ENCODE data around the gene CACNA2D2. TPM values are rescaled to one million over a fixed set of nuclear protein-coding genes. Genes with fewer than 3 reads are reported as not detected.
A peak's percentile ranks its signal among the peaks of the same experiment; 100 is the strongest.

Gene CACNA2D2
- total and polyA plus RNA-seq, 2 of the 4 experiments (the other 2 are of a cell fraction): 0.15 TPM; not detected in 1

GRCh38 chr3:50357481-50357880 is 146.0 kb downstream of the CACNA2D2 start:
- TF ChIP-seq NFE2L2 (IDR thresholded peaks at IDR 0.05; ENCODE audit: low read depth, low read length): no peak
- no peak for TF ChIP-seq BHLHE40 (IDR thresholded peaks at IDR 0.05; ENCODE audit: low read depth, low read length)
- TF ChIP-seq MXI1 (IDR thresholded peaks at IDR 0.05; ENCODE audit: borderline replicate concordance, low read depth, low read length): no peak
- no peak for TF ChIP-seq SMC3 (IDR thresholded peaks at IDR 0.05; ENCODE audit: low read depth, low read length)
- TF ChIP-seq CEBPB (IDR thresholded peaks at IDR 0.05; ENCODE audit: low read depth, low read length): no peak
- no peak for TF ChIP-seq POLR2A (IDR thresholded peaks at IDR 0.05; ENCODE audit: low read depth, low read length)
- no peak for TF ChIP-seq MAZ (IDR thresholded peaks at IDR 0.05; ENCODE audit: borderline replicate concordance, low read depth, low read length)
- TF ChIP-seq MAFK (IDR thresholded peaks at IDR 0.05; ENCODE audit: low read depth, low read length): no peak
- no peak for TF ChIP-seq RFX5 (IDR thresholded peaks at IDR 0.05; ENCODE audit: low read depth, low read length)
- TF ChIP-seq RAD21 (IDR thresholded peaks at IDR 0.05; ENCODE audit: low read length): no peak
- TF ChIP-seq RCOR1 (IDR thresholded peaks at IDR 0.05; ENCODE audit: insufficient replicate concordance, low read length): no peak
- no peak for TF ChIP-seq ELK1 (IDR thresholded peaks at IDR 0.05; ENCODE audit: borderline replicate concordance, low read depth, low read length)
- TF ChIP-seq USF2 (IDR thresholded peaks at IDR 0.05; ENCODE audit: low read depth, low read length): no peak
- TF ChIP-seq CTCF (conservative IDR thresholded peaks at IDR 0.05; ENCODE audit: low read depth, low read length): no peak
- TF ChIP-seq CHD1 (IDR thresholded peaks at IDR 0.05; ENCODE audit: low read depth, low read length): no peak
- no peak for TF ChIP-seq FOS (IDR thresholded peaks at IDR 0.05; ENCODE audit: low read depth, low read length)
- H4K91ac ChIP-seq (ENCODE audit: insufficient read depth, low read depth, low read length): no peak overlapping the region
- BruUV-seq (replicated peaks): TSS peak; percentile 31
- H3K18ac ChIP-seq (ENCODE audit: low read depth, low read length): no peak overlapping the region
- H3K27me3 ChIP-seq (ENCODE audit: control insufficient read depth, insufficient read depth, low read length): no peaks in the 10 kb centered on the region
- no peak overlapping the region for H3K4ac ChIP-seq (ENCODE audit: low read depth, low read length)
- in situ Hi-C loops (cut with MboI; ENCODE audit: low sequenced_read_pairs): no loop called here
- H3K4me3 ChIP-seq (ENCODE audit: insufficient read depth, low read depth, low read length): peak overlapping the region; percentile 76
- H3K14ac ChIP-seq (replicated peaks; ENCODE audit: low read depth, low read length): no peak overlapping the region
- H2AFZ ChIP-seq (replicated peaks; ENCODE audit: low read length, poor library complexity): no peak overlapping the region
- peak overlapping the region; percentile 60 for H3K23ac ChIP-seq (ENCODE audit: low read depth, low read length)
- H2BK20ac ChIP-seq (ENCODE audit: low read depth, low read length): no peak overlapping the region
- DNase-seq: no peak
- H3K4me1 ChIP-seq (ENCODE audit: control insufficient read depth, insufficient read depth, low read length): peaks cover 26% of the 10 kb centered on the region
- H2BK120ac ChIP-seq (ENCODE audit: low read depth, low read length): no peak overlapping the region
- peaks cover 17% of the 10 kb centered on the region for H3K9me1 ChIP-seq (ENCODE audit: insufficient read depth, low read length)
- dilution Hi-C loops (cut with HindIII; ENCODE audit: low sequenced_read_pairs, unreplicated experiment): no loop called here
- H3K79me1 ChIP-seq (ENCODE audit: low read depth in 1 of 2, low read length in 2 of 2): peaks cover 0 to 60% of the 10 kb centered on the region in 2 experiments; a peak in 2 of 4 replicates
- ChIA-PET POLR2A (ENCODE audit: unreplicated experiment) (interaction anchor here (0.6 to 1.0 kb wide), 2 partner anchors 119 to 211 kb away, joined by 3 read pairs; partner anchors contain the start of gene HEMK1), CTCF (no interaction called here)
- no peak overlapping the region for H2BK15ac ChIP-seq (ENCODE audit: low read depth, low read length)
- H4K5ac ChIP-seq (ENCODE audit: low read depth, low read length): no peak overlapping the region
- WGBS, 2 experiments (ENCODE audit: extremely low coverage in 2 of 2, insufficient read length in 1 of 2): no CpG with 5 or more reads among the region's 1 CpG
- H2AK5ac ChIP-seq (ENCODE audit: low read depth, low read length): no peak overlapping the region; the same call in 1 of the 2 replicates
- H4K8ac ChIP-seq (ENCODE audit: low read depth in 2 of 2, low read length in 2 of 2): no peak overlapping the region
- intact Hi-C loops (cut with micrococcal nuclease): no loop called here
- H3K36me3 ChIP-seq (ENCODE audit: control insufficient read depth, insufficient read depth, low read length): peaks cover 44% of the 10 kb centered on the region
- H3K27ac ChIP-seq (ENCODE audit: insufficient read depth, low read length): 0 out of 2 replicates have a peak overlapping the region, but pooled peaks have one; percentile 2
- H3K56ac ChIP-seq (ENCODE audit: extremely low read depth, insufficient read depth, low read length): no peak overlapping the region
- H2BK5ac ChIP-seq (ENCODE audit: low read depth, low read length, poor library complexity, severe bottlenecking): no peak overlapping the region
- peak overlapping the region; percentile 94 for H3K4me2 ChIP-seq (ENCODE audit: low read depth, low read length)
- H2AK9ac ChIP-seq (replicated peaks; ENCODE audit: low read depth, low read length, poor library complexity): no peak overlapping the region
- H3K9ac ChIP-seq (ENCODE audit: low read depth, low read length): peak overlapping the region; percentile 94
- H3K9me3 ChIP-seq (ENCODE audit: control insufficient read depth, insufficient read depth, low read length): no peaks in the 10 kb centered on the region
- no peak for ATAC-seq (ENCODE audit: low read depth)
- peaks cover 53% of the 10 kb centered on the region for H4K20me1 ChIP-seq (ENCODE audit: insufficient read depth, low read length)
